ENCODE results near the gene GALNT14.
"Not testable (repeated sequence)": the region's sequence is repeated elsewhere in the genome, so short reads cannot be mapped to it uniquely, and the experiment has no call there.

GALNT14 gene

GRCh38 chr2:31138037-31138962 lies at the start of gene GALNT14:
Gene GALNT14, minus strand, starts transcription at chr2:31138440. Its CDS starts 354 bp downstream, at chr2:31138086.
- DNase-seq = no peak

- no peak for DNase-seq
Measured at GRCh38 chr2:31187166-31187565, 48.9 kb upstream of the GALNT14 start.

GRCh38 chr2:31183973-31184372 lies 45.7 kb upstream of the GALNT14 start:
- DNase-seq = not testable (repeated sequence)

- no peak for DNase-seq
Measured at GRCh38 chr2:31176742-31177141, 38.5 kb upstream of the GALNT14 start.

GRCh38 chr2:31171142-31171541 lies 32.9 kb upstream of the GALNT14 start:
- DNase-seq = no peak

- peak; percentile 72 for DNase-seq
Measured at GRCh38 chr2:31170071-31170698, 31.9 kb upstream of the GALNT14 start.

- DNase-seq = no peak
Measured at GRCh38 chr2:31168291-31168690, 30.1 kb upstream of the GALNT14 start.

- DNase-seq = no peak
Measured at GRCh38 chr2:31166925-31167324, 28.7 kb upstream of the GALNT14 start.

- DNase-seq = no peak
Measured at GRCh38 chr2:31163011-31163539, 24.8 kb upstream of the GALNT14 start.

- DNase-seq = no peak
Measured at GRCh38 chr2:31161637-31162036, 23.4 kb upstream of the GALNT14 start.

- no peak for DNase-seq
Measured at GRCh38 chr2:31151501-31151900, 13.3 kb upstream of the GALNT14 start.

- no peak for DNase-seq
Measured at GRCh38 chr2:31150120-31150670, 12.0 kb upstream of the GALNT14 start.

- DNase-seq = no peak
Measured at GRCh38 chr2:31148514-31148913, 10.3 kb upstream of the GALNT14 start.

GRCh38 chr2:31147645-31148044 lies 9.4 kb upstream of the GALNT14 start:
- no peak for DNase-seq

GRCh38 chr2:31142110-31142509 lies 3.9 kb upstream of the GALNT14 start:
- no peak for DNase-seq

- no peak for DNase-seq
Measured at GRCh38 chr2:31141443-31142085, 3.3 kb upstream of the GALNT14 start.

GRCh38 chr2:31140151-31140550 lies 1.9 kb upstream of the GALNT14 start:
- DNase-seq = no peak

- DNase-seq = no peak
Measured at GRCh38 chr2:31139671-31140070, 1.4 kb upstream of the GALNT14 start.

- no peak for DNase-seq
Measured at GRCh38 chr2:31137211-31138036, 816 bp downstream of the GALNT14 start.

GRCh38 chr2:31136732-31137131 lies 1.5 kb downstream of the GALNT14 start:
- DNase-seq = no peak

GRCh38 chr2:31136000-31136399 lies 2.2 kb downstream of the GALNT14 start:
- no peak for DNase-seq

GRCh38 chr2:31134480-31134879 lies 3.8 kb downstream of the GALNT14 start:
- no peak for DNase-seq
